ENCODE measurements around the gene S100A9.
"Not testable (repeated sequence)": the region's sequence is repeated elsewhere in the genome, so short reads cannot be mapped to it uniquely, and the experiment has no call there.

S100A9 gene

DNA sequence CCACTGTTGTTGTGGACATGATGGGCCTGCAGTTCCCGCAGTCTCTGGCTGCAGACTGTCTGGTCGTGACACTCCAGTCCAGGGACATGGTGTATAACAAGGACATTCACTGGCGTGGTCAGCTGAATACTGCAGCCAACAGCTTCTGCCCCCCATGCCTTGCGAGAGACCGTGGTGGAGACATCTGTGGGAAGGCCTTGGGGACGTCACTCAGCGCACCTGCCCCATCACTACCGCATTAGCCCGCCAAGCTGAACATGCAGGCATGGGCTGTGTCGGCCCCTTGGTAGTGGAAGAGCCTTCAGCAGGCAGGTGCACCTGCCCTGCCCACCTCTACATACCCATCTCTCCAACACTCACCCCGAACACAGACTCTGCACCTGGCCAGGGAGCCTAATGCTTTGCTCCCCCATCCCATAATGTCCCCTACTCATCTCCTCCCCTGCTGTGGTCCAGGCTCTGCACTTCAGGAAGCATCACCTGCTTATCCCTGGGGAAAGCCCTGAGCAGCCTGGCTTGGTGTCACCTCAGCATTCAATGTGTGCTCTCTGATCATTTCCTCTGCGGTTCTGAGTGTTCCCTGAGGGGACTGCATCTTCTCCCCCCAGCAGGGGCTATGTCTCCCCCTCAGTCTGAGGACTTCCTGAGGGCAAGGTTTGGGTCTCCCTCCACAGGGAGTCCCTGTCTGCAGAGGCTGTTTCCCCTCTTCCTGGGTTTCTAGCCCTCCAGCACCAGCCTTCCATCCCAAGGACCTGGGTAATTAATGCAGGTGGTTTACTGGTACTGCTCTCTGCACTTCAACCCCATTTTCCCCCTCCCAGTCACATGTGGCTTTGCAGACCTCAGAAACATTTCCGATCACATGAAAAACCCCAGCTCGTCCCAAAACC is 12.2 kb upstream of the S100A9 start:
- DNase-seq: no peak

DNA sequence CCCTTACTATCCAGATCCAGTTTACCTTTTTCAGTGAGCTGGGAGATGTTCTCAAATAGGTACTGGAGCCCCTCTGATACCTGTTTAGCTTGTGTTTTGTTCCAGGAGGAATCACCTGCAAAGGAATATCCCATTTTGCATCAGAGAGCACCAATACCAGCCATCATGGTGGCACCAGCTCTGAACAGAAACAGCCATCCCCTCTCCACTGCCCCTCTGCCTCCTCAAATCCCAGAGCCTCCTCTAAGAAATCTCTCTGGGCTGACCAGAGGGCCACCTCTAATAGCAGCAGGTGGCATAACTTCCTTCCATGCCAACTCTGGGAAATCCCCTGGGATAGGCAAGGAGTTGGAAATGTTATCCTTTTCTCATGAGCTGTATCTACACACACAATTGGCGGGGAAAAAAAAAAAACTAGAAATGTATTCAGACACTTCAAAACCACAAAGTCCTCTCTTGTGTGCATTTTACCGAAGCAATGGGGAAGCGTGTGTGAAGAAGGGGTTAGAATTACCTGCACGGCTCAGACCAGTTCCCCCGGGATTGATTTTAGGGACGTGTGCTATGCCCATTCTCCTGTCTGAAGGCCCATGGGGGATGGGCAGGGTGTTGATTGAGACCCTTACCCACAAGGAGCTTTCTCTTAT is 11.5 kb upstream of the S100A9 start:
- DNase-seq: no peak

DNA sequence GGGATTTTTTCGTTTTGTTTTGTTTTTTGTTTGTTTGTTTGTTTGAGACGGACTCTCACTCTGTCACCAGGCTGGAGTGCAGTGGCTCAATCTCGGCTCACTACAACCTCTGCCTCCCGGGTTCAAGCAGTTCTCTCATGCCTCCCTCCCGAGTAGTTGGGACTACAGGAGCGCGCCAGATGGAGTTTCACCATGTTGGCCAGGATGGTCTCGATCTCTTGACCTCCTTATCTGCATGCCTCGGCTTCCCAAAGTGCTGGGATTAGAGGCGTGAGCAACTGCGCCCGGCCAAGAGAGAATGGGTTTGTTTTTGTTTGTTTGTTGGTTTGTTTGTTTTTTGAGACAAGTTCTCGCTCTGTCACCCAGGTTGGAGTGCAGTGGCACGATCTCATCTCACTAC is 10.6 kb upstream of the S100A9 start:
- not testable (repeated sequence) for DNase-seq

DNA sequence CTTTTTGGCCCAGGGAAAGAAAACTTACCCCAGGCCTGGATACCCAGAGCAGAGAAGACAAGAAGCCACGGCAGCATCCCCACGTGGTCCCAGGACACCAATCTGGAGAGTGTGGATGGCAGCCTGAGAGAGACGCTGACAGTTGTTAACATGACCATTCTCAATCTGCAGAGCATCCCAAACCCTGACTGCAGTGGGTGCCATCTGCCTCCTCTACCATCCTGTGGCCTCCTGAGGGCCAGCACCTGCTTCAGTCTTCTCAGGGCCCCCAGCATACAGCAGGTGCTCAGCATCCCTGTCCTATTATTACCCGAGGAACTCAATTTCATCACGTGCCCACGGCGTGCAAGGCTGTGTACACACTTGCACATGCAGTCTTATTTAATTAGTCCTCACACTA is 9.8 kb upstream of the S100A9 start:
- DNase-seq: no peak

DNA sequence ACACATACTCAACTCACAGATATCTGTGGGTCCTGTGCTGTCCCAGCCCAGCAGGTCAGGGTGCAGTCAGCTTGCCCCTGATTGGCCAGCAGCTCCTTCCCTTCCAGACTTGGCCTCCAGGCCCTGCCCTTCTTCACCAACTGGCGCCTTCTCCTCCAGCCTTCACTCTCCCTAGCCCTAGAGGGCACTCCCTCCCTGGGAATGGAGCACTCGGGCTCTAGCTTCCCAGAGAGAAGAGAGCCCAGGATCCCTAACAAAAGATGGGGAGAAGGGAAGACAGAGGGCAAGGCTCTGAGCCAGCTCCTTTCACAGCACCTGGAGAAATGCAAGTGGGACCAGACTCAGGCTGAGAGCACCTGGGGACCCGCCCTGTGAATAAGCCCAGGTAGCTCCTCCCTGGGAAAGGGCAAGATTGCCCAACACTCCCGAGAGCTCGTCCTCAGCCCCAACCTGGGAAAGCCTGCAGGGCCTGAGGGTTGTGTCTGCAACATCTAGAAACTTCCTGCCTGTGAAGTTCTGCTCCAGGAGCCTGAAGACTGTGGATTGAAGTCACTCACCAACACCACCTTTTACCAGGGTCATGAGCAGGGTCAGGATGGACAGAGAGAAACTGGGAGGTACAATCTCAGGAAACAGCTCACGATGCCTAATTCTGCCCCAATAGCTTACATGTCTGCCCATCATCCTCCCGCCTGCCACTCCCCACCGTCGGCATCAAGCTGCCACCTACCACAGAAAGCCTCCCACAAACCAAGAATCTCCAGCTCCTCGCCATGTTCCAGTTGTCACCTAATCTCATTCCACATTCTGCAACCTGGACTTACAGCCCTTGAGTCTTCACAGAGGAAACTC is 8.9 kb upstream of the S100A9 start, which contains the start of gene PGLYRP4:
Gene PGLYRP4 (minus strand): TSS at position 331 of the 852 bp plus-strand sequence. CDS start 909 bp downstream, outside the sequence.
- DNase-seq: no peak

DNA sequence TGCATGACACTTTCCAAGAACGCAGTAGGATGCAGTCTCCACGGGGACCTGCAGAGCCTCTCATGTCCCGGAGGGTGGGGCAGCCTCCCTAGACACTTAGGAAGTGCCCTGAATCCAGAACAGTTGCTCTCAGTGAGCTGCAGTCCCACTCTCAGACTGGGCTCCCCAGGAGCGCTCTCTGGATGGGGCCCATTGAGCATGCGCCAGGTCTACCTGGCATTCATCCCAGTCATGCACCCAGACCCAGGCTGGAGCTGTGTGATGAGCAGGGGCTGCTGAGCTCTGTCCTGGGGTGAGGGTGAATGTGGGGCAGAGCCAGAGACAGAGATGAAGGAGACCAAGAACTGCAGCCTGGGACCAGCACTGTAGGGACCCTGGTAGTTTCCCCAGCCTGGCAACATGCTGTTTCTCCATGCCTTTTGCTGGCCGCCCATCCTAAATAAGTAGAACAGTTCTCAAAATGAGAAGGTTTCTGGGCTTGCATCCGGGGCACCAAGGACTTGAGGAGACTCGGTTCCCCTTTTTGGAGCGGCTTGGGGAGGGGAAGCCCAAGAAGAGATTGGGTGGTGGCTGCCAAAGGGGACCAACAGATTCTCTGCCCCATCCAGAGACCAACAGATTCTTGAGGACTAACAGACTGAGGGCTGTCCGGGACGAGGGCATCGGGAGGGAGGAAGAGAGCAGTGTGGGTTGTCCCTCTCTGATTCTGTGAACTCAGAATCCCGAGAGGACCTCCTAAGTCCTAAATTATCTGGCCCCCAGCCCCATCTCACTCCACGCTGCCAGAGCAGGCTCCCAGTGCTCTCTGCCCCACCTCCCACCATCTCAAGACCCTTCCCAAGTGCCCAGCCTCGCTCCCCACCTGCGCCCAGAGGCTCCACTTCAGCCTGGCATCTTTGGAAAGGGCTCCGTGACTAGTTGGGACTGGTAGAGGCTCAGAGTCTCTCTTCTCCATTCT is 8.0 kb upstream of the S100A9 start:
- no peak for DNase-seq

DNA sequence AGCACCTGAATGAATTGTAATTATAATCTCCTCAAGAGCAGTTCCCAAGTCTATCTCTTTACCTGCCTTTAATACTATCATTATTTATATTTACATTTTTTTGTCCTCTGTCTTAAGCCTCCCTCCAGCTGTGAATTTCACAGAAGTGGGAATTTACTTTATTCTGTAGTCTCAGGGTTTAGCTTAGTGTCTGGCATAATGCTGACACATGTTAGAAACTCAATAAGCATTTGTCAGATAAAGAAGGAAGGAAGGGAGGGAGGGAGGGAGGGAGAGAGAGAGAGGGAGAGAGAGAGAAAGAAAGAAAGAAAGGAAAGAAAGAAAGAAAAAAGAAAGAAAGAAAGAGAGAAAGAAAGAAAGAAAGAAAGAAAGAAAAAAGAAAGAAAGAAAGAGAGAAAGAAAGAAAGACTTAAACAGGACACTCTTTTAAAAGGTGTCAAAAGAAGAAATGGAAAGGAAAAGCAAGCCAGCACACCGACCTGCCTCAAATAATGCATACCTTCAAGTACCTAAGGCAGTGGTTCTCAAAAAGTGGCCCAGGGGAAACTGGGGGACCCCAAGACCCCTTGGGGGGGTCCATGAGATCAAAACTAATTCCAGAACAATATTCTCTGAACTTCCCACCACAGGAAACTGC is 7.2 kb upstream of the S100A9 start:
- DNase-seq: no peak

DNA sequence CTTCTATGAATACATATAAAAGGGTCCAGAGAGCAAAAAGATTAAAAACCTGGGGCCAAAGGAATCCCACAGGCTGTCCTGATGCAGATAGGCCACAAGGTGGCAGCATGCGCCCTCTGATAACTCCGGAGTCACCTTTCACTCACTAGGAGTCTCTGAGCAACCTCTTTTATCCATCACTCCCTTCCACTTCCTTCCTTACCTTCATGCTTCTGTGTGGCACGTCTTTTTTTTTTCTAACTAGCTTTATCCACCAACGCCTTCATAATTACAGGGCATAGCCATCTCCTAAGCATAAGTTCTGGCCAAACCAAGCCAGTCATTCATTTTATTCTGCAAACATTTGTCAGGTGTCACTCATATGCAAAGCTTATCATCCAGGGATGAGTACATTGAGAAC is 5.1 kb upstream of the S100A9 start:
- DNase-seq: peak; percentile 65

DNA sequence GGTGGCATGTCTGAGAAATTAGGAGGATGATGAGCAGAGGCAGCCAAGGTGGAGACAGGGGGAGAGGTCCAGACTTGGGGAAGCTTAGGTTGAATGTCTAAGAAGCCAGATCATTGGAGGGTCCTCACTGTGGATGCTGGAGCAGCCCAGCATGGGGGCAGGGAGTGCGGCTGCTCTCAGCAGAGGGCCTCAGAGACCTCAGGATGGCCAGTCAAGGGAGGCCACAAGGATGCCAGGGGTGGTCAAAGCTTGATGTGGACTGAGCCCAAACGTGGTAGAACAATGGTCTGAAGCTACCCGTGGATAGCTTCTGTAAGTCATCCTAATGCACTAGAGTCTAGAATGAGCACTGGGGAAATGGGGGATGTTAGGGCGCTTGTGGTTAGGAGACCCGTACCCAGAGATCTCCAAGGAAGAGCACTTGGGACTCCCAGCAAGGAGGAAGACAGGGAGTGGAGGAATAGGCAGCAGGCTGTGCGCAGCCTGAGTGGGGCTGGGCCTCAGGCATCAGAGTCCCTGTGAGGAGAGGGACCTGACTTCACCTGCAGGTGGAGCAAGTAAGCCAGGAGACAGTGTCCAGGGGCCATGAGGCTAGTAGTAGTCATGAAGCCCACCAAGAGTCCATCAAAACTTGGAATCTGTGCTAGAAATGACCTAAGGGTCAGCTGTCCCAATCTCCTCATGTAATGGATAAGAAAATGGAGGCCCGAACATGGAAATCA is 4.3 kb upstream of the S100A9 start:
- no peak for DNase-seq

DNA sequence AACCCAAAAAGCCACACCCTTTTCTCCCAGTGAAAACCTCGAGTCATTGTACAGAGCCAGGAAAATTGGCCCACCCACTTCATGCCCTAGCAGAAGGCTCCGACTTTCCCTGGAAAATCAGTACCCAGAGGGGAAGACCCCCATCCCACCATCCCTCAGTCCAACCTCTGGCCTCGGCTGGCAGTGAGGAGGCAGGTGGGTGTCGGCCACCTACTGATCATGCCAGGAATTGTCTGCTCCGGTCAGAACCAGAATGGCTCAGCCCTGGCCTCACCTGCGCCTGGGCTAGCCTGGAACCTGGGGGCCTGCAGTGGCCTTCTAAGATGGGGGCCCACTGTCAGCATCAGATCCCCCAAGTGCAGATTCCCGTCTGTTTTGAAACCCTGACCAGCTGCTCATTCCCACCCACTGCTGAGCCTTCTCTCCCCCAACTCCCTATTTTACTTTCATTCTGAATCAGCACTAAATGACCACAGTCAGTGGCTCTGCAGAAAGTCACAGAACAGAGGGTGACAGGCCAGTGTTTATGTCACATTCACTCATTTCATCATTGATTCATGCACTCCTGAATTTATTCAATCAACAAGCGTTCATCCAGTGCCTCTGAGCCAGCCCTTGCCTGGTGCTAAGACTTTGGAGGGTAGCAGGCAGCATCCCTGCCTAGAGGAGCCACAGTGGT is 3.0 kb upstream of the S100A9 start:
- DNase-seq: no peak

DNA sequence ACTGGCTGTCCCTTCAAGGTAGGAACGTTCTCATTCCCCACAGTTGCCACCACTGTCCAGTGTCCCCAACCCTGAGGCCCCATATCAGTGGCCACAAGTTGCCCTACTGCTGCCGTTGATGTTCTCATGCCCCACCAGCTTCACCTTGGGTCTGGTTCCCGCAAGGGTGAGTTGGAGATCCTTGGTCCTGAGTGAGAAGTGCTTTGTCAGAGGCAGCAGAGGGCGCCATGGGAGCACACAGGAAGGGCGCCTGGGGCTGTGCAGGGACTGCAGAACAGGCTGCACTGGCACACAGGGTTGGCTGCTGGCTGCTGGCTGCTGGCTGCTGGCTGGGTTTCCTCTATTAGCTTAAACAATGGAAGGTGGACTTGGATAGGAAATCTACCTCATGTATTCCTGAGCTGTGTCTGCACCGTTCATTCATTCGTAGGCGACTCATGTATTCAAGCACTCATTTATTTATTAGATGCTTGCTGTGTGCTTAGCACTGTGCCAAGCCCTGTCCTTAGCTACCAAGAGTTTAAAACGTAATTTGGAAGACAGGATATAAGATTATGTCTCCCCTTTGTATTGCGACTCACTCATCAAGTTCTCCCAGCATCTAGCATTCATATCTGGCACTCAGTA is 2.1 kb upstream of the S100A9 start:
- DNase-seq: peak; percentile 33

DNA sequence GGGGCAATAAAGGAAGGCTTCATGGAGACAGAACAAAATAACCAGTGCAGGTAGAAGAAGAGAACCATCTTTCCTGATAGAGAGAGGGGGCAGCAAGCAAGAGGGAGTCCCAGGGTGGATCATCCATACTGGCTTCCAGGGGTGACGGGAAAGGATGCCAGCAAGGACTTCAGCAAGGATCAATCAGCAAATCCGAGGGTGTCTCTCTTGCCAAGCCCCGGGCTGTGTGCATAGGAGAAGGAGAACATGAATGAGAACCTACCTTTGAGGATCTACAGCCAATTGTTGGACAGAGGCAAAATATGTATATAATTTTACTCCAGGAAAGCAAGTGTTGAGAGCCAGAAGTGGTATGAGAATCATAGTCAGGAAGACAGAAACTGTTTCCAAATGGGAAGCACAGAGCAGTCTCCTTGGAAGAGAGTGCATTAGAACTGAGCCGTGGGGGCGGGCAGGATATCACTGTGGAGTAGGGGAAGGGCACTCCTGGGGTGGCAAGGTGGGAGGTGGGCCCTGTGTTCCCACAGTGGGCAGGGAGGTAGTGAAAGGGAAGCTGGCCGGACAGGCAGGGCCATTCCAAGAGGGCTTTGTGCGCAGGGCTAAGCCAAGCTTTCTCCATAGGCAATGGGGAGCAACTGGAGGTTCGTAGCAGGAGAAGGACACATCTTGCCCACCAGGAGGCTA is 1.1 kb upstream of the S100A9 start:
- DNase-seq: no peak

DNA sequence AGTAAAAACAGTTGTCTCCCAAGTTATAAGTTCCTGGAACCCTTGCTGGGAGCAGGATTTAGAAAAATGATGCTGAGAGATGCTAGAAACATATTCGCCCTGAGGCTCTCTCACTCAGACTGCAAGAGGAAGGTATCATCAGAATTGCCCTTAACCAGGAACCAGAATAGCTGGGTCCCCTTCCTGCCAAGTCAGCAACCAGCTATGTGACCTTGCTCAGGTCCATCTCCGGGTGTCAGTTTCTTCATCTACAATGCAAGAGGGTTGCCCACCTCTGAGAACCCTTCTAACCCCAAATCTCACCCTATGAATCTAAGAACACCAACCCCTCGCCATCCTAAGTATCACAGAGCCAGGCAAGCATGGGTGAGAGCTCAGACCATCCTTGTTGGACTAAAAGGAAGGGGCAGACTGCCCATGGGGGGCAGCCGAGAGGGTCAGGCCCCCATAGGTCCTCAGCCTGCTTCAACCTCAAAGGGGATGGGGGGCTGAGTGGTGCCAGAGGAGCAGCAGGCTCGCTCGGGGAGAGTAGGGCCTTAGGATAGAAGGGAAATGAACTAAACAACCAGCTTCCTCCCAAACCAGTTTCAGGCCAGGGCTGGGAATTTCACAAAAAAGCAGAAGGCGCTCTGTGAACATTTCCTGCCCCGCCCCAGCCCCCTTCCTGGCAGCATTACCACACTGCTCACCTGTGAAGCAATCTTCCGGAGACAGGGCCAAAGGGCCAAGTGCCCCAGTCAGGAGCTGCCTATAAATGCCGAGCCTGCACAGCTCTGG is 390 bp upstream of the S100A9 start:
- no peak for DNase-seq

DNA sequence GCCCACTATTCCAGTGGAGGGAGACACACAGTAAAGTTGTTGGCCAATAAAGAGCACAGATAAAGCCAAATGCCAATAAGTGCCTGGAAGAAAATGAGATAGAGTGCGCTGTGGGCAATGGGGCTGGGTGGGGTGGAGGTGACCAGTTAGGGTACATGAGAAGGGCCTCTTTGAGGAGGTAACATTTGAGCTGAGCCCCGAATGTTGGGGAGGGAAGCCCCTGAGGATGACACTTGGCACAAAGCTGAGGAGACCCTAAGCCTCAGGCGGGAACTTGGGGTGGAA is 979 bp downstream of the S100A9 start:
- no peak for DNase-seq

DNA sequence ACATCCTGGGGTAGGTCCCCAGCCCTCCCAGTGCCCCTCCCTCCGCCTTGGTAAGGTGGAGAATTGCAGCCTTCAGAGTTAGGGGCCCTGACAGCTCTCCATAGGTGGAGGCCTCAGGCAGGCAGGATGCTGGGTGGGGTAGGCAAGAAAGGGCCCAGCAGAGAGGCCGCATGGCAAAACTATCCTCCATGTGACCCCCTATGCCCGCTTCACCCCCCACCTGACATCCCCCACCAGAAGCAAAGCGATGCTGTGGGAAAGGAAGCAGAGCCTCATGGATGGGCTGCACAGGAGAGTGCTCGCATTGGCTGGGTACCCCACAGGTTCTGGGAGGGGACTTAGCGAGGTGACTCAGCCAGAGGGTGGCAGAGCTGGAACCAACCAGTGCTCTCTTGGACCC is 1.6 kb downstream of the S100A9 start:
- DNase-seq: no peak

DNA sequence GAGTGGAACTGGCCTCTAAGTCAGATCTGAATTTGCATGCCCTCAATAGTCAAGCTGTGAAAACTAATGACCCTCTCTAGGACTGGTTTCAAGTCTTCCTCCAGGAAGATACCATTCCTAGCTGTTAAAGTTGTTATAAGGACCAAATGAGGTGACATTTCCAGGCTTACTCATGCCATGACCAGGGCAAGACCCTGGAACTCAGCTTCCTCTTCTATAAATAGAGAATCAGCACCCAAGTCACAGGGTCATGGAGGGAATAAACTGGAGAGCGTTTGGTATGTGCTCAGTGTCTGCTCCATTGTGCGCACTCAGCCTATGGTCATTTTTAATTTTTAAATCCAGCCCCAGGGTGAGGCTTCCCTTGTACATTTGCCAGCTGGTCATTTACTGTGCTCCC is 2.5 kb downstream of the S100A9 start:
- DNase-seq: no peak

DNA sequence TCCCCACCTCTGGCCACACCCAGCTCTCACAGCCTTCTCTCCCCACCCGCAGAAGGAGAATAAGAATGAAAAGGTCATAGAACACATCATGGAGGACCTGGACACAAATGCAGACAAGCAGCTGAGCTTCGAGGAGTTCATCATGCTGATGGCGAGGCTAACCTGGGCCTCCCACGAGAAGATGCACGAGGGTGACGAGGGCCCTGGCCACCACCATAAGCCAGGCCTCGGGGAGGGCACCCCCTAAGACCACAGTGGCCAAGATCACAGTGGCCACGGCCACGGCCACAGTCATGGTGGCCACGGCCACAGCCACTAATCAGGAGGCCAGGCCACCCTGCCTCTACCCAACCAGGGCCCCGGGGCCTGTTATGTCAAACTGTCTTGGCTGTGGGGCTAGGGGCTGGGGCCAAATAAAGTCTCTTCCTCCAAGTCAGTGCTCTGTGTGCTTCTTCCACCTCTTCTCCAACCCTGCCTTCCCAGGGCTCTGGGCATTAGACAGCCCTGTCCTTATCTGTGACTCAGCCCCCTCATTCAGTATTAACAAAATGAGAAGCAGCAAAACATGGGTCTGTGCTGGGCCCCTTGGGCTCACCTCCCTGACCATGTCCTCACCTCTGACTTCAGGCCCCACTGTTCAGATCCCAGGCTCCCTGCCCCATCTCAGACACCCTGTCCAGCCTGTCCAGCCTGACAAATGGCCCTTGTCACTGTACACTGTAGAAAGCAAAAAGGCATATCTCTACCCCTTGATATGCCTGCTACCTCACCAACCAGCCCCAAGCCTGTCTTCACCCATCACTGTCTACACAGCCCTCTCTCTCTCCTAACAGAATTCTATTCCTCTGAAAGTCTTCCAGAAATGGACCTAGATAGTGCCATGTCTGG is 3.2 kb downstream of the S100A9 start:
- no peak for DNase-seq
